Mucosa of gallbladder (tissue), 1 donor: ENCODE data around the gene CAMK2G. TPM values are rescaled to one million over a fixed set of nuclear protein-coding genes. Genes with fewer than 3 reads are reported as not detected.

Experiments
- DNase-seq: peaks from one replicate; pipeline ENCODE4 v3.0.0-alpha.2; 2020; ENCODE audit warnings: low spot score
- total RNA-seq: library from RNA; stranded (reverse); gene quantifications from one replicate; pipeline ENCODE4 v1.2.1, GENCODE V29; 2021
- donor health status: DM: no; HTN: no; CAD: no.

Gene CAMK2G
- total RNA-seq, 1 donor from 2014 or later, result 43.7 TPM

DNA sequence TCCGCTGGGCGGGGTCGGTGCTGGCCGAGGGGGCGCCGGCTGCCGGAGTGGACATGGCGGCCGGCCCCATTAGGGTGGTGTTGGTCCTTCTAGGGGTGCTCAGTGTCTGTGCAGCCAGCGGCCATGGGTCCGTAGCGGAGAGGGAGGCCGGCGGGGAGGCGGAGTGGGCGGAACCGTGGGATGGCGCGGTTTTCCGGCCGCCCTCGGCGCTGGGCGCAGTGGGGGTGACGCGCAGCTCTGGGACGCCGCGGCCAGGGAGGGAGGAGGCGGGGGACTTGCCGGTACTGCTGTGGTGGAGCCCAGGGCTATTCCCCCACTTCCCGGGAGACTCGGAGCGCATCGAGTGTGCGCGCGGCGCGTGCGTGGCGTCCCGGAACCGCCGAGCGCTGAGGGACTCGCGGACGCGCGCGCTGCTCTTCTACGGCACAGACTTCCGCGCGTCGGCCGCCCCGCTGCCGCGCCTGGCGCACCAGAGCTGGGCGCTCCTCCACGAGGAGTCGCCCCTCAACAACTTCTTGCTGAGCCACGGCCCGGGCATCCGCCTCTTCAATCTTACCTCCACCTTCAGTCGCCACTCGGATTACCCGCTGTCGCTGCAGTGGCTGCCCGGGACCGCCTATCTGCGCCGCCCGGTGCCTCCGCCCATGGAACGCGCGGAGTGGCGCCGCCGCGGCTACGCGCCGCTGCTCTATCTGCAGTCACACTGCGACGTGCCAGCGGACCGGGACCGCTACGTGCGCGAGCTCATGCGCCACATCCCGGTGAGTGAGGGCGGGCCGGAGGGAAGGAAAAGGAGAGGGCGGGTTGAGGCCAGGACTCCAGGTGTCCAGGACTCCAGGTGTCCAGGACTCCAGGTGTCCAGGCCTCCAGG is 101.8 kb downstream of the CAMK2G start:
- DNase-seq, result peak; percentile 84

DNA sequence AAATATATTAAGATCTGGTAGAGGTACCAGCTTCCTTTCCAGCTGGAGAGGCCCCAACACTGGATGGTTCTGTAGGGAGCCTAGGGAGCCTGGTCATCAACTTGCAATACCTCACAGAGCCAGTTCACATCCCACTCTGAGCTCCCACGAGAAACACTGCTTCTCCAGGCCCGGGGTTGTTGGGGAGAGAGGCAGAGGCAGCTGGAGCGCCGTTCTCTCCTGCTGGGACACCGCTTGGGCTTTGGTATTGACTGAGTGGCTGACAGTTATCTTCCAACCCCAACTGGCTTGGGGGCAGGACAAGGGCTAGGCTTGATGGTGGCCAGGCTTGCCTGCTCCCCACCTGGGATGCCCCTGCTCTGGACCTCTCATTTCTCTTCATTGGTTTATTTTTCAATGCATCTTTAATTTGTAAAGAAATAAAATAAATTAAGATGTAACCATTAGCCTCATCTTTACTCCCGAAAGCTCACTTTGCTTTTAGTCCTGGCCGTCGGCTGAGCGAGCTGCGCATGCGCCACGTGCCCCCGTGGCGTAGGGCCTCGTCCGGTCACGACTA is 102.6 kb downstream of the CAMK2G start:
- DNase-seq, result peak; percentile 87

DNA sequence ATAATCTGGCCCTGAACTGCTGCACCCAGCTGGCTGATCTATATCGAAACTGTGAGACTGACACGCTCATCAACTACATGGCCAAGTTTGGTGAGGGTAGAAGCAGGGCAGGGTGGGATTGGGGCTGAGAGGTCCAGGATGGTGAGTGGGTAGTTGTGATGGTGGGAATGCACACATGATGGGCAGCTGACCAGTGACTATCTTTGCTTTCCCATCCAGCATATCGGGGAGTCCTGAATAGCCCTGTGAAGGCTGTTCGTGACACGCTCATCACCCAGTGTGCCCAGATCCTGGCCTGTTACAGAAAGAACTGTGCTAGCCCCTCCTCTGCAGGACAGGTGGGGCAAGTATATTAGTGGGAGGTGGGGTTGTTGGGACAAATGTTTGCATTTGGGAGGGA is 105.0 kb downstream of the CAMK2G start:
- no peak for DNase-seq

DNA sequence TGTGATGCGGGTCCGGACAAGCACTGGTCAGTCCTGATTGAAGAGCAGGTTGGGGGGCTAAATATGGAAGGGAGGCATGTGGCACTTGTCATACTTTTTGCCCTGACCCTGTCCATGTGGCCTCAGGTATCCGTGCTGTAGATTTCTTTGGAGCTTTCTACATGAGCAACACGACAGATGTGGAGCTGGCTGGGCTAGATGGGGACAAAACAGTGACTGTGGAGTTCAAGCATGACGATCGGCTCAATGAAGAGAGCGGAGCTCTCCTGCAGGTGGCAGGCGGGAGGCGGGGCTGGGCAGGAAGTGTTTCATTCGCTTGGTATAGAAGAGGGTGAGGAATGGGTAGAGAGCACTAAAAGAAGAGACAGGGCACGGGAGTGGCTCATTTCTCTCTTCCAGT is 105.5 kb downstream of the CAMK2G start:
- no peak for DNase-seq

DNA sequence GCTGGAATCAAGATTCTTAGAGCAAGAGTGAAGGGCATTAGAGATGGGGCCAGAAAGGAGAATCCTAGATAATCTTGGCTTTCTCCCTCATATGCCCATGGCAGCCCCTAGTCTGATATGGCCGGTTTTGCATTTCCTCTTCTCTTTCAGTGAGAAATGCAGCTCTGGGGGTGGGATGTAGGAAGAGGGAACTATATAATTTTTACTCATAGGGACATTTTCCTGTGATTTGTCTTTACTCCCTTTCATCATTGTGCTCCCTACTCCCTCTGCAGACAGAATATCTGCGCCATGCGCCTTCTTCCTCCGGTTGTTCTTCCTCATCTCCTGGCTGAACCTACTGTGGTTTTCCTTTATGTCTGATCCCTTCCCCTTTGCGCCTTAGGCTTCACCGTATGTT is 109.3 kb downstream of the CAMK2G start:
- DNase-seq, result no peak

DNA sequence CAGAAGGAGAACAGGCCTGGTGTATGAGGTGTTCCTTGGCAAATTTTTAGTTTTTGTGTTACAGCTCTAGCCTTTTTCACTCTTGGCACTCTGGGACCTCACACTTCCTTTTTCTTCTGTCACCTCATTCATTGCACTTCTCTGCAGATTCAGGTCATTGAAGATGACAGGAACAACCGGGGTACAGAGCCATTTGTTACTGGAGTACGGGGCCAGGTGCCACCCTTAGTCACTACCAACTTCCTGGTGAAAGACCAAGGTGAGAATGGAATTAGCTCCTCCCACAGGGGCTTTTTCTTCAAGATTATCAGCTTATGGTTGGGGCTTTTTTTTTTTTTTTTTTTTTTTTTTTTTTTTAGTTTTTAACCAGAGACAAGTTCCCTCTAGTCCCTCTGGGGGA is 111.0 kb downstream of the CAMK2G start:
- DNase-seq, result no peak

DNA sequence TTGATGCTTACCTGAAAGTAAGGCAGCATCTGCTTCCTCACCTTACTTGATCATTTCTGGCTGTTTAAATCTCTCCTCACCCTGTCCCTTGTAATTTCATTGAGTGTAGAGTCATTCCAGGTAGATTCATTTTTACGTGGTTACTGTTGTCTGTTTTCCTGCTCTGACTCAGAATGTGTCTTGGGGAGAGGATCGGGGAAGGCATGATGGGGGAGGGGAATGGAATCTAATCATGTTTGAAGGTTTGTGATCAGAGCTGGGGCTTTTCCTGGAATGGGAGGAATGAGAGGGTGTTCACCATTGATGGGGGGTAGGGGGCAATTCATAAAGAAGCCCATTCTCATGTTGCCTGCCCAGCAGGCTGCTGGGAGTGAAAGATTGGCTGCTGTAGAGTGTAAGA is 111.4 kb downstream of the CAMK2G start:
- DNase-seq, result no peak

Other genes with a start within 250 kb of the CAMK2G start
- 0.52 TPM for gene MYOZ1, start 233.1 kb downstream of the CAMK2G start, total RNA-seq
- gene SYNPO2L, start 218.5 kb downstream of the CAMK2G start, total RNA-seq, result 0.49 TPM
- 8.2 TPM for gene AGAP5, start 176.4 kb downstream of the CAMK2G start, total RNA-seq
- gene SEC24C, start 130.2 kb downstream of the CAMK2G start, total RNA-seq, result 90.1 TPM
- 28.0 TPM for gene CHCHD1, start 92.5 kb downstream of the CAMK2G start, total RNA-seq
- 170 TPM for gene ZSWIM8, start 88.9 kb downstream of the CAMK2G start, total RNA-seq
- gene NDST2, start 63.0 kb downstream of the CAMK2G start, total RNA-seq, result 41.9 TPM
- 15.5 TPM for gene PLAU, start 36.6 kb upstream of the CAMK2G start, total RNA-seq
- 216 TPM for gene VCL, start 123.6 kb upstream of the CAMK2G start, total RNA-seq